GM23338 (cell line): ENCODE measurements around the gene C1QTNF1. TPM values are rescaled to one million over a fixed set of nuclear protein-coding genes. Genes with fewer than 3 reads are reported as not detected.

Source experiments
- ATAC-seq: fragments of 200-7000 bp; cut with Tn5 transposase; 3 replicates; pipeline ENCODE4 v1.9.1; 2020
- DNase-seq: peaks from one replicate; pipeline ENCODE4 v3.0.0-alpha.2; 2015; ENCODE audit warnings: low spot score
- H2AFZ ChIP-seq: fragments of 200-600 bp; sonication (generic); 2 replicates; pipeline ENCODE4 v1.8.0; 2016; ENCODE audit warnings: antibody characterized with exemption, mild to moderate bottlenecking, moderate library complexity
- H3F3A ChIP-seq: fragments of 200-600 bp; sonication (generic); replicated peaks from 2 replicates; pipeline ENCODE4 v1.8.0; 2017; ENCODE audit warnings: antibody characterized with exemption, mixed run types, low read depth
- H3K27ac ChIP-seq: fragments of 200-600 bp; sonication (generic); 2 replicates; pipeline ENCODE4 v1.6.1; 2016; ENCODE audit warnings: low read depth
- H3K27me3 ChIP-seq: fragments of 200-600 bp; sonication (generic); 2 replicates; pipeline ENCODE4 v1.8.0; 2016; ENCODE audit warnings: mild to moderate bottlenecking, mixed run types, moderate library complexity; ENCODE audit not compliant: insufficient read depth
- H3K36me3 ChIP-seq: fragments of 200-600 bp; sonication (generic); 2 replicates; pipeline ENCODE4 v1.8.0; 2016; ENCODE audit warnings: mild to moderate bottlenecking; ENCODE audit not compliant: insufficient read depth
- H3K4me1 ChIP-seq: fragments of 200-600 bp; sonication (generic); 2 replicates; pipeline ENCODE4 v1.8.0; 2016; ENCODE audit warnings: mild to moderate bottlenecking, moderate library complexity; ENCODE audit not compliant: insufficient read depth
- H3K4me2 ChIP-seq: fragments of 200-600 bp; sonication (generic); 2 replicates; pipeline ENCODE4 v1.7.1; 2017; ENCODE audit warnings: mixed run types
- H3K4me3 ChIP-seq: fragments of 200-600 bp; sonication (generic); 2 replicates; pipeline ENCODE4 v1.6.1; 2016; ENCODE audit warnings: mixed run types
- H3K79me2 ChIP-seq: fragments of 200-600 bp; sonication (generic); replicated peaks from 2 replicates; pipeline ENCODE4 v1.8.0; 2017; ENCODE audit warnings: mild to moderate bottlenecking; ENCODE audit not compliant: insufficient read depth
- H3K9me2 ChIP-seq: fragments of 200-600 bp; sonication (generic); 2 replicates; pipeline ENCODE4 v1.8.0; 2017; ENCODE audit not compliant: insufficient read depth
- H4K20me1 ChIP-seq: fragments of 200-600 bp; sonication (generic); replicated peaks from 2 replicates; pipeline ENCODE4 v1.8.0; 2017; ENCODE audit warnings: mild to moderate bottlenecking; ENCODE audit not compliant: insufficient read depth
- H3K27ac Mint-ChIP-seq: 2 replicates; pipeline ENCODE4 v1.8.0; 2020; ENCODE audit warnings: inconsistent platforms, mild to moderate bottlenecking, moderate library complexity, mixed read lengths
- H3K27me3 Mint-ChIP-seq: 3 replicates; pipeline ENCODE4 v1.8.0; 2022; ENCODE audit warnings: low read depth, mild to moderate bottlenecking, moderate library complexity, mixed read lengths, inconsistent platforms; ENCODE audit not compliant: insufficient read depth, poor library complexity
- H3K36me3 Mint-ChIP-seq: 3 replicates; pipeline ENCODE4 v1.8.0; 2021; ENCODE audit warnings: low read depth, mild to moderate bottlenecking, inconsistent platforms, moderate library complexity, mixed read lengths
- H3K4me1 Mint-ChIP-seq: 3 replicates; pipeline ENCODE4 v1.8.0; 2020; ENCODE audit warnings: mild to moderate bottlenecking, inconsistent platforms, mixed read lengths
- H3K4me3 Mint-ChIP-seq: 3 replicates; pipeline ENCODE4 v1.8.0; 2021; ENCODE audit warnings: moderate library complexity, mild to moderate bottlenecking, inconsistent platforms, mixed read lengths
- H3K9me3 Mint-ChIP-seq: 3 replicates; pipeline ENCODE4 v1.8.0; 2020; ENCODE audit warnings: moderate library complexity, mild to moderate bottlenecking, inconsistent platforms, mixed read lengths
- CREB1 ChIP-seq: fragments of 250-450 bp; sonication (Bioruptor Pico); IDR thresholded peaks from 2 replicates; pipeline ENCODE4 v1.5.0; 2020; ENCODE audit warnings: low read depth, mild to moderate bottlenecking, moderate library complexity
- CTCF ChIP-seq, 2 experiments: fragments of 200-600 bp in 1 of 2; sonication (generic) in 1 of 2; conservative IDR thresholded peaks; 2 replicates each; pipeline versions ENCODE4 v1.5.1 to v1.6.1; 2016 to 2017; ENCODE audit warnings: antibody characterized with exemption in 2 of 2, low read depth in 2 of 2, mild to moderate bottlenecking in 2 of 2, moderate library complexity in 1 of 2
- EZH2 ChIP-seq: fragments of 200-600 bp; sonication (generic); IDR thresholded peaks from one replicate; pipeline ENCODE4 v1.8.0; 2017; ENCODE audit warnings: antibody characterized with exemption, mild to moderate bottlenecking, low read depth; ENCODE audit not compliant: unreplicated experiment
- EZH2phosphoT487 ChIP-seq: fragments of 200-600 bp; sonication (generic); IDR thresholded peaks from one replicate; pipeline ENCODE4 v1.8.1; 2018; ENCODE audit warnings: antibody characterized with exemption; ENCODE audit not compliant: unreplicated experiment
- JUNB ChIP-seq: IDR thresholded peaks from one replicate; pipeline ENCODE4 v1.6.1; 2016; ENCODE audit warnings: antibody characterized with exemption; ENCODE audit not compliant: unreplicated experiment
- NANOG ChIP-seq: IDR thresholded peaks from 2 replicates; pipeline ENCODE4 v1.6.1; 2016; ENCODE audit warnings: antibody characterized with exemption, borderline replicate concordance
- POLR2AphosphoS5 ChIP-seq: IDR thresholded peaks from 2 replicates; pipeline ENCODE4 v1.6.1; 2016; ENCODE audit warnings: antibody characterized with exemption, low read depth
- STAT1 ChIP-seq: IDR thresholded peaks from one replicate; pipeline ENCODE4 v1.6.1; 2016; ENCODE audit warnings: antibody characterized with exemption; ENCODE audit not compliant: unreplicated experiment
- ZNF114 ChIP-seq: fragments of 250-450 bp; sonication (Bioruptor Pico); IDR thresholded peaks from 2 replicates; pipeline ENCODE4 v1.5.0; 2020; ENCODE audit warnings: mild to moderate bottlenecking, moderate library complexity
- ZNF331 ChIP-seq: fragments of 250-450 bp; sonication (Bioruptor Pico); IDR thresholded peaks from 2 replicates; pipeline ENCODE4 v1.5.0; 2020; ENCODE audit warnings: low read depth, mild to moderate bottlenecking, moderate library complexity
- polyA plus RNA-seq: library from polyadenylated mRNA; unstranded; fragments of >200 nt; fragmentation: Nextera tagmentation; extraction: Ambion mirVana; gene quantifications from 2 replicates; pipeline ENCODE4 v1.2.1, GENCODE V29; 2016
- total RNA-seq: library from RNA; depleted of rRNA; stranded (reverse); fragments of >200 nt; shearing (Covaris generic); gene quantifications from 2 replicates; pipeline ENCODE4 v1.2.3, GENCODE V29; 2014
- TF ChIP-seq, protein P1 (sequence below): fragments of 250-450 bp; sonication (Bioruptor Pico); IDR thresholded peaks from 2 replicates; pipeline ENCODE4 v1.5.0; 2020; ENCODE audit warnings: mild to moderate bottlenecking, moderate library complexity
- TF ChIP-seq, protein P2 (sequence below): IDR thresholded peaks from one replicate; pipeline ENCODE4 v1.6.1; 2018; ENCODE audit warnings: antibody characterized with exemption; ENCODE audit not compliant: unreplicated experiment
- TF ChIP-seq, protein P3 (sequence below): IDR thresholded peaks from 2 replicates; pipeline ENCODE4 v1.6.1; 2016; ENCODE audit warnings: antibody characterized with exemption

Gene C1QTNF1
- total and polyA plus RNA-seq, 2 experiments from 2014 or later, result 1.1 to 1.9 TPM

- DNase-seq, result no peak
- Histone ChIP-seq H3K27me3 (peaks cover 20% of the 10 kb centered on the region), H3F3A (no peaks in the 10 kb centered on the region), H3K4me3 (no peak overlapping the region), H3K36me3 (no peaks in the 10 kb centered on the region), H3K4me1 (no peaks in the 10 kb centered on the region), H3K79me2 (0 out of 2 replicates have a peak, but pooled peaks cover 8% of the 10 kb centered on the region), H4K20me1 (peaks cover 12% of the 10 kb centered on the region), H3K27ac (no peak overlapping the region), H3K9me2 (no peaks in the 10 kb centered on the region), H3K4me2 (no peak overlapping the region), H2AFZ (no peak overlapping the region)
- Mint-ChIP-seq H3K4me3 (no peak overlapping the region), H3K27ac (no peak overlapping the region), H3K36me3 (peaks cover 31% of the 10 kb centered on the region), H3K9me3 (no peaks in the 10 kb centered on the region), H3K4me1 (no peaks in the 10 kb centered on the region; the same call in 2 of the 3 replicates), H3K27me3 (peaks cover 40% of the 10 kb centered on the region)
- ATAC-seq, result no peak
- no peak for TF ChIP-seq ZNF114 (CRISPR knock-in tag)
- TF ChIP-seq, protein P1, sequence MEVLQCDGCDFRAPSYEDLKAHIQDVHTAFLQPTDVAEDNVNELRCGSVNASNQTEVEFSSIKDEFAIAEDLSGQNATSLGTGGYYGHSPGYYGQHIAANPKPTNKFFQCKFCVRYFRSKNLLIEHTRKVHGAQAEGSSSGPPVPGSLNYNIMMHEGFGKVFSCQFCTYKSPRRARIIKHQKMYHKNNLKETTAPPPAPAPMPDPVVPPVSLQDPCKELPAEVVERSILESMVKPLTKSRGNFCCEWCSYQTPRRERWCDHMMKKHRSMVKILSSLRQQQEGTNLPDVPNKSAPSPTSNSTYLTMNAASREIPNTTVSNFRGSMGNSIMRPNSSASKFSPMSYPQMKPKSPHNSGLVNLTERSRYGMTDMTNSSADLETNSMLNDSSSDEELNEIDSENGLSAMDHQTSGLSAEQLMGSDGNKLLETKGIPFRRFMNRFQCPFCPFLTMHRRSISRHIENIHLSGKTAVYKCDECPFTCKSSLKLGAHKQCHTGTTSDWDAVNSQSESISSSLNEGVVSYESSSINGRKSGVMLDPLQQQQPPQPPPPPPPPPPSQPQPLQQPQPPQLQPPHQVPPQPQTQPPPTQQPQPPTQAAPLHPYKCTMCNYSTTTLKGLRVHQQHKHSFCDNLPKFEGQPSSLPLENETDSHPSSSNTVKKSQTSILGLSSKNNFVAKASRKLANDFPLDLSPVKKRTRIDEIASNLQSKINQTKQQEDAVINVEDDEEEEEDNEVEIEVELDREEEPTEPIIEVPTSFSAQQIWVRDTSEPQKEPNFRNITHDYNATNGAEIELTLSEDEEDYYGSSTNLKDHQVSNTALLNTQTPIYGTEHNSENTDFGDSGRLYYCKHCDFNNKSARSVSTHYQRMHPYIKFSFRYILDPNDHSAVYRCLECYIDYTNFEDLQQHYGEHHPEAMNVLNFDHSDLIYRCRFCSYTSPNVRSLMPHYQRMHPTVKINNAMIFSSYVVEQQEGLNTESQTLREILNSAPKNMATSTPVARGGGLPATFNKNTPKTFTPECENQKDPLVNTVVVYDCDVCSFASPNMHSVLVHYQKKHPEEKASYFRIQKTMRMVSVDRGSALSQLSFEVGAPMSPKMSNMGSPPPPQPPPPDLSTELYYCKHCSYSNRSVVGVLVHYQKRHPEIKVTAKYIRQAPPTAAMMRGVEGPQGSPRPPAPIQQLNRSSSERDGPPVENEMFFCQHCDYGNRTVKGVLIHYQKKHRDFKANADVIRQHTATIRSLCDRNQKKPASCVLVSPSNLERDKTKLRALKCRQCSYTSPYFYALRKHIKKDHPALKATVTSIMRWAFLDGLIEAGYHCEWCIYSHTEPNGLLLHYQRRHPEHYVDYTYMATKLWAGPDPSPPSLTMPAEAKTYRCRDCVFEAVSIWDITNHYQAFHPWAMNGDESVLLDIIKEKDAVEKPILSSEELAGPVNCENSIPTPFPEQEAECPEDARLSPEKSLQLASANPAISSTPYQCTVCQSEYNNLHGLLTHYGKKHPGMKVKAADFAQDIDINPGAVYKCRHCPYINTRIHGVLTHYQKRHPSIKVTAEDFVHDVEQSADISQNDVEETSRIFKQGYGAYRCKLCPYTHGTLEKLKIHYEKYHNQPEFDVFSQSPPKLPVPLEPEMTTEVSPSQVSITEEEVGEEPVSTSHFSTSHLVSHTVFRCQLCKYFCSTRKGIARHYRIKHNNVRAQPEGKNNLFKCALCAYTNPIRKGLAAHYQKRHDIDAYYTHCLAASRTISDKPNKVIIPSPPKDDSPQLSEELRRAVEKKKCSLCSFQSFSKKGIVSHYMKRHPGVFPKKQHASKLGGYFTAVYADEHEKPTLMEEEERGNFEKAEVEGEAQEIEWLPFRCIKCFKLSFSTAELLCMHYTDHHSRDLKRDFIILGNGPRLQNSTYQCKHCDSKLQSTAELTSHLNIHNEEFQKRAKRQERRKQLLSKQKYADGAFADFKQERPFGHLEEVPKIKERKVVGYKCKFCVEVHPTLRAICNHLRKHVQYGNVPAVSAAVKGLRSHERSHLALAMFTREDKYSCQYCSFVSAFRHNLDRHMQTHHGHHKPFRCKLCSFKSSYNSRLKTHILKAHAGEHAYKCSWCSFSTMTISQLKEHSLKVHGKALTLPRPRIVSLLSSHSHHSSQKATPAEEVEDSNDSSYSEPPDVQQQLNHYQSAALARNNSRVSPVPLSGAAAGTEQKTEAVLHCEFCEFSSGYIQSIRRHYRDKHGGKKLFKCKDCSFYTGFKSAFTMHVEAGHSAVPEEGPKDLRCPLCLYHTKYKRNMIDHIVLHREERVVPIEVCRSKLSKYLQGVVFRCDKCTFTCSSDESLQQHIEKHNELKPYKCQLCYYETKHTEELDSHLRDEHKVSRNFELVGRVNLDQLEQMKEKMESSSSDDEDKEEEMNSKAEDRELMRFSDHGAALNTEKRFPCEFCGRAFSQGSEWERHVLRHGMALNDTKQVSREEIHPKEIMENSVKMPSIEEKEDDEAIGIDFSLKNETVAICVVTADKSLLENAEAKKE (CRISPR knock-in tag), result no peak
- TF ChIP-seq POLR2AphosphoS5, result no peak
- no peak for TF ChIP-seq ZNF331 (CRISPR knock-in tag)
- TF ChIP-seq EZH2, result no peak
- TF ChIP-seq, protein P2, sequence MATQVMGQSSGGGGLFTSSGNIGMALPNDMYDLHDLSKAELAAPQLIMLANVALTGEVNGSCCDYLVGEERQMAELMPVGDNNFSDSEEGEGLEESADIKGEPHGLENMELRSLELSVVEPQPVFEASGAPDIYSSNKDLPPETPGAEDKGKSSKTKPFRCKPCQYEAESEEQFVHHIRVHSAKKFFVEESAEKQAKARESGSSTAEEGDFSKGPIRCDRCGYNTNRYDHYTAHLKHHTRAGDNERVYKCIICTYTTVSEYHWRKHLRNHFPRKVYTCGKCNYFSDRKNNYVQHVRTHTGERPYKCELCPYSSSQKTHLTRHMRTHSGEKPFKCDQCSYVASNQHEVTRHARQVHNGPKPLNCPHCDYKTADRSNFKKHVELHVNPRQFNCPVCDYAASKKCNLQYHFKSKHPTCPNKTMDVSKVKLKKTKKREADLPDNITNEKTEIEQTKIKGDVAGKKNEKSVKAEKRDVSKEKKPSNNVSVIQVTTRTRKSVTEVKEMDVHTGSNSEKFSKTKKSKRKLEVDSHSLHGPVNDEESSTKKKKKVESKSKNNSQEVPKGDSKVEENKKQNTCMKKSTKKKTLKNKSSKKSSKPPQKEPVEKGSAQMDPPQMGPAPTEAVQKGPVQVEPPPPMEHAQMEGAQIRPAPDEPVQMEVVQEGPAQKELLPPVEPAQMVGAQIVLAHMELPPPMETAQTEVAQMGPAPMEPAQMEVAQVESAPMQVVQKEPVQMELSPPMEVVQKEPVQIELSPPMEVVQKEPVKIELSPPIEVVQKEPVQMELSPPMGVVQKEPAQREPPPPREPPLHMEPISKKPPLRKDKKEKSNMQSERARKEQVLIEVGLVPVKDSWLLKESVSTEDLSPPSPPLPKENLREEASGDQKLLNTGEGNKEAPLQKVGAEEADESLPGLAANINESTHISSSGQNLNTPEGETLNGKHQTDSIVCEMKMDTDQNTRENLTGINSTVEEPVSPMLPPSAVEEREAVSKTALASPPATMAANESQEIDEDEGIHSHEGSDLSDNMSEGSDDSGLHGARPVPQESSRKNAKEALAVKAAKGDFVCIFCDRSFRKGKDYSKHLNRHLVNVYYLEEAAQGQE, result no peak
- TF ChIP-seq EZH2phosphoT487, result no peak
- TF ChIP-seq CTCF (conservative IDR thresholded peaks at IDR 0.05; ENCODE audit: low read depth in 2 of 2), result no peak
- no peak for TF ChIP-seq CREB1 (CRISPR knock-in tag)
- no peak for TF ChIP-seq JUNB
- no peak for TF ChIP-seq STAT1
- TF ChIP-seq, protein P3, sequence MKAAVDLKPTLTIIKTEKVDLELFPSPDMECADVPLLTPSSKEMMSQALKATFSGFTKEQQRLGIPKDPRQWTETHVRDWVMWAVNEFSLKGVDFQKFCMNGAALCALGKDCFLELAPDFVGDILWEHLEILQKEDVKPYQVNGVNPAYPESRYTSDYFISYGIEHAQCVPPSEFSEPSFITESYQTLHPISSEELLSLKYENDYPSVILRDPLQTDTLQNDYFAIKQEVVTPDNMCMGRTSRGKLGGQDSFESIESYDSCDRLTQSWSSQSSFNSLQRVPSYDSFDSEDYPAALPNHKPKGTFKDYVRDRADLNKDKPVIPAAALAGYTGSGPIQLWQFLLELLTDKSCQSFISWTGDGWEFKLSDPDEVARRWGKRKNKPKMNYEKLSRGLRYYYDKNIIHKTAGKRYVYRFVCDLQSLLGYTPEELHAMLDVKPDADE, result no peak
- TF ChIP-seq NANOG, result no peak
Observed at GRCh38 chr17:78998311-78999055, 25.5 kb upstream of the C1QTNF1 start.
